Right ventricle myocardium inferior (tissue), 1 donor: ENCODE results near the gene USP27X. TPM values are rescaled to one million over a fixed set of nuclear protein-coding genes. Genes with fewer than 3 reads are reported as not detected.

Experiments used
- ATAC-seq: fragments of 200-7000 bp; cut with Tn5 transposase; one replicate; pipeline ENCODE4 v1.9.1; 2020; ENCODE audit warnings: mild to moderate bottlenecking, moderate library complexity
- DNase-seq: peaks from one replicate; pipeline ENCODE4 v3.0.0; 2021; ENCODE audit errors: missing footprints
- intact Hi-C: fragments of 100-400 bp; cut with DNase I; formaldehyde crosslinking; loops from one replicate; pipeline ENCODE4 v1.11.0; 2022
- total RNA-seq: library from RNA; stranded (reverse); fragmentation: NEBNext Ultra II Directional; extraction: Animal tissue kit (Norgen Biotek cat#: 25700); gene quantifications from one replicate; pipeline ENCODE4 v1.2.1, GENCODE V29; 2021
- donor health status: DM: no; HTN: yes; CAD: no; lungs with severe emphysema.

USP27X gene
- total RNA-seq, 1 donor from 2014 or later, result 1.8 TPM

- peak; percentile 24 for ATAC-seq
- intact Hi-C loops, result loop anchor here (5.0 kb wide), 2 partner anchors 36 to 44 kb away; partner anchors contain the start of gene CLCN5
These were observed 1.0 kb upstream of the USP27X start for GRCh38 chrX:49878128-49878833.

GRCh38 chrX:49879656-49880277 lies 483 bp downstream of the USP27X start:
- intact Hi-C loops, result loop anchor here (5.0 kb wide), 2 partner anchors 37 to 43 kb away; partner anchors contain the start of gene CLCN5
- ATAC-seq (peak; percentile 4), DNase-seq (no peak)

More at GRCh38 chrX:49878128-49878833, 1.0 kb upstream of the USP27X start:
- DNase-seq, result peak; percentile 55

GRCh38 chrX:49880668-49881067 lies 1.4 kb downstream of the USP27X start:
- ATAC-seq (no peak), DNase-seq (no peak)
- intact Hi-C loops, result no loop called here

GRCh38 chrX:49884290-49884862 lies 5.1 kb downstream of the USP27X start:
- ATAC-seq (no peak), DNase-seq (peak; percentile 75)
- intact Hi-C loops, result no loop called here

GRCh38 chrX:49892542-49892941 lies 13.3 kb downstream of the USP27X start:
- DNase-seq (no peak), ATAC-seq (no peak)
- intact Hi-C loops, result no loop called here

GRCh38 chrX:49896951-49897350 lies 17.7 kb downstream of the USP27X start:
- no peak for ATAC-seq
- intact Hi-C loops, result no loop called here
- DNase-seq, result no peak

GRCh38 chrX:49901048-49901447 lies 21.8 kb downstream of the USP27X start:
- intact Hi-C loops, result no loop called here
- ATAC-seq, result no peak

GRCh38 chrX:49910344-49910743 lies 31.1 kb downstream of the USP27X start:
- no peak for ATAC-seq
- intact Hi-C loops, result no loop called here
- DNase-seq, result no peak

More at GRCh38 chrX:49901048-49901447, 21.8 kb downstream of the USP27X start:
- DNase-seq, result no peak

GRCh38 chrX:49912086-49912485 lies 32.8 kb downstream of the USP27X start:
- no peak for DNase-seq
- no peak for ATAC-seq
- intact Hi-C loops, result no loop called here

- DNase-seq (no peak), ATAC-seq (no peak)
- intact Hi-C loops, result no loop called here
These were observed 33.6 kb downstream of the USP27X start for GRCh38 chrX:49912861-49913260.

- intact Hi-C loops, result loop anchor here (2.0 kb wide), 1 partner anchor 167 kb away; no protein-coding TSS in a partner anchor
- ATAC-seq (no peak), DNase-seq (no peak)
These were observed 36.3 kb downstream of the USP27X start for GRCh38 chrX:49915361-49916222.

- intact Hi-C loops, result loop anchor here (5.0 kb wide), 1 partner anchor 42 kb away; the partner anchor contains the start of gene USP27X
These were observed 40.3 kb downstream of the USP27X start for GRCh38 chrX:49919617-49920016.

GRCh38 chrX:49921109-49921508 lies 41.8 kb downstream of the USP27X start:
- intact Hi-C loops, result loop anchor here (5.0 kb wide), 1 partner anchor 44 kb away; the partner anchor contains the start of gene USP27X
- ATAC-seq (no peak), DNase-seq (no peak)

More at GRCh38 chrX:49919617-49920016, 40.3 kb downstream of the USP27X start:
- no peak for DNase-seq
- ATAC-seq, result no peak

- intact Hi-C loops, result loop anchor here (5.0 kb wide), 1 partner anchor 45 kb away; the partner anchor contains the start of gene USP27X
These were observed 43.3 kb downstream of the USP27X start, which contains the start of gene CLCN5 for GRCh38 chrX:49922291-49923241. Gene CLCN5, plus strand, starts transcription at chrX:49922596. Its CDS starts 2,703 bp downstream, at chrX:49925299.

GRCh38 chrX:49925176-49925575 lies 45.9 kb downstream of the USP27X start:
- no peak for ATAC-seq
- intact Hi-C loops, result no loop called here
- no peak for DNase-seq

More at GRCh38 chrX:49922291-49923241, 43.3 kb downstream of the USP27X start, which contains the start of gene CLCN5:
- ATAC-seq (peak; percentile 99), DNase-seq (peak; percentile 98)

- ATAC-seq, result no peak
- intact Hi-C loops, result no loop called here
These were observed 50.8 kb downstream of the USP27X start for GRCh38 chrX:49930039-49930438.

More at GRCh38 chrX:49930039-49930438, 50.8 kb downstream of the USP27X start:
- DNase-seq, result no peak
